Uterus (tissue), 4 donors: ENCODE data around the gene NEGR1. TPM values are rescaled to one million over a fixed set of nuclear protein-coding genes. Genes with fewer than 3 reads are reported as not detected.

Experiments
- DNase-seq, 2 donors: peaks; one replicate each; pipeline ENCODE4 v3.0.0-alpha.2; 2019 to 2020
- H3K27ac ChIP-seq, 2 donors: fragments of 200-600 bp; sonication (generic); 1 replicate in 1 of 2; 2 replicates in 1 of 2; pipeline ENCODE4 v1.5.1; 2016 to 2018
- H3K27me3 ChIP-seq, 2 donors: fragments of 200-600 bp; sonication (generic); one replicate each; pipeline ENCODE4 v1.5.1; 2018 to 2019; ENCODE audit warnings: control low read depth in 1 of 2
- H3K36me3 ChIP-seq, 2 donors: fragments of 200-600 bp; sonication (generic); one replicate each; pipeline ENCODE4 v1.5.1; 2019; ENCODE audit warnings: control low read depth in 1 of 2
- H3K4me1 ChIP-seq, 2 donors: fragments of 200-600 bp; sonication (generic); one replicate each; pipeline ENCODE4 v1.5.1; 2018 to 2019; ENCODE audit warnings: control low read depth in 1 of 2
- H3K4me3 ChIP-seq, 2 donors: fragments of 200-600 bp; sonication (generic); 1 replicate in 1 of 2; 2 replicates in 1 of 2; pipeline ENCODE4 v1.5.1; 2018 to 2019; ENCODE audit warnings: mild to moderate bottlenecking in 1 of 2
- H3K9me3 ChIP-seq, 2 donors: fragments of 200-600 bp; sonication (generic); one replicate each; pipeline ENCODE4 v1.5.1; 2019; ENCODE audit warnings: control low read depth in 1 of 2
- CTCF ChIP-seq, 4 experiments: fragments of 200-600 bp in 2 of 4; fragments of 450-650 bp in 2 of 4; sonication (generic) in 2 of 4; IDR thresholded peaks; one replicate each; pipeline ENCODE4 v1.5.1; 2016 to 2019; ENCODE audit warnings: antibody characterized with exemption in 4 of 4, mild to moderate bottlenecking in 2 of 4, moderate library complexity in 1 of 4
- POLR2A ChIP-seq, 2 donors: fragments of 450-650 bp; IDR thresholded peaks; one replicate each; pipeline ENCODE4 v1.6.1; 2016; ENCODE audit warnings: antibody characterized with exemption in 2 of 2, mild to moderate bottlenecking in 1 of 2, moderate library complexity in 1 of 2
- intact Hi-C: fragments of 100-400 bp; cut with DNase I; formaldehyde crosslinking; loops from one replicate; pipeline ENCODE4 v1.15.1; 2023; ENCODE audit warnings: low total_unique reads
- total RNA-seq, 4 donors: library from RNA; depleted of rRNA in 3 of 4; stranded (reverse); fragments of >200 nt in 3 of 4; gene quantifications; one replicate each; pipeline versions ENCODE4 v1.1.0 to v1.2.4, GENCODE V29; 2014 to 2023
- donor health status: DM: yes; HTN: yes; CAD: no.

NEGR1 gene
- total RNA-seq, 4 donors from 2014 or later: 6.7 to 42.9 (median 33.3) TPM

GRCh38 chr1:72117621-72118020 lies 164.7 kb downstream of the NEGR1 start:
- Histone ChIP-seq H3K36me3 (no peaks in the 10 kb centered on the region), H3K27ac (no peak overlapping the region), H3K9me3 (no peaks in the 10 kb centered on the region), H3K27me3 (no peaks in the 10 kb centered on the region), H3K4me1 (no peaks in the 10 kb centered on the region), H3K4me3 (no peak overlapping the region)
- TF ChIP-seq POLR2A (IDR thresholded peaks at IDR 0.05): no peak
- TF ChIP-seq CTCF (IDR thresholded peaks at IDR 0.05): no peak
- intact Hi-C loops: no loop called here
- DNase-seq: no peak

- TF ChIP-seq CTCF (IDR thresholded peaks at IDR 0.05) (no peak), POLR2A (IDR thresholded peaks at IDR 0.05) (no peak)
- Histone ChIP-seq H3K9me3 (no peaks in the 10 kb centered on the region), H3K27me3 (no peaks in the 10 kb centered on the region), H3K27ac (peak overlapping the region; percentile 26 to 33), H3K4me3 (no peak overlapping the region), H3K4me1 (no peaks in the 10 kb centered on the region), H3K36me3 (no peaks in the 10 kb centered on the region)
- intact Hi-C loops: no loop called here
- DNase-seq: no peak
Measured at GRCh38 chr1:72115290-72115689, 167.0 kb downstream of the NEGR1 start.

GRCh38 chr1:72111662-72112061 lies 170.7 kb downstream of the NEGR1 start:
- no peak overlapping the region for H3K4me3 ChIP-seq
- no peaks in the 10 kb centered on the region for H3K9me3 ChIP-seq
- no peaks in the 10 kb centered on the region for H3K4me1 ChIP-seq
- no peaks in the 10 kb centered on the region for H3K36me3 ChIP-seq
- no peak for DNase-seq
- TF ChIP-seq CTCF (IDR thresholded peaks at IDR 0.05) (no peak), POLR2A (IDR thresholded peaks at IDR 0.05) (no peak)
- intact Hi-C loops: no loop called here
- no peak overlapping the region for H3K27ac ChIP-seq
- H3K27me3 ChIP-seq: no peaks in the 10 kb centered on the region

- Histone ChIP-seq H3K4me3 (no peak overlapping the region), H3K36me3 (no peaks in the 10 kb centered on the region), H3K4me1 (no peaks in the 10 kb centered on the region), H3K27me3 (no peaks in the 10 kb centered on the region), H3K9me3 (no peaks in the 10 kb centered on the region), H3K27ac (no peak overlapping the region)
- TF ChIP-seq POLR2A (IDR thresholded peaks at IDR 0.05) (no peak), CTCF (IDR thresholded peaks at IDR 0.05) (no peak)
- DNase-seq: no peak
- intact Hi-C loops: no loop called here
Measured at GRCh38 chr1:72109916-72110315, 172.4 kb downstream of the NEGR1 start.

GRCh38 chr1:72105201-72105600 lies 177.1 kb downstream of the NEGR1 start:
- Histone ChIP-seq H3K4me3 (no peak overlapping the region), H3K4me1 (no peaks in the 10 kb centered on the region), H3K36me3 (no peaks in the 10 kb centered on the region), H3K27me3 (no peaks in the 10 kb centered on the region), H3K9me3 (no peaks in the 10 kb centered on the region), H3K27ac (no peak overlapping the region)
- DNase-seq: no peak
- TF ChIP-seq POLR2A (IDR thresholded peaks at IDR 0.05): no peak
- no peak for TF ChIP-seq CTCF (IDR thresholded peaks at IDR 0.05)
- intact Hi-C loops: no loop called here
